ENCODE data around the gene ZNF205.

Gene ZNF205

DNA sequence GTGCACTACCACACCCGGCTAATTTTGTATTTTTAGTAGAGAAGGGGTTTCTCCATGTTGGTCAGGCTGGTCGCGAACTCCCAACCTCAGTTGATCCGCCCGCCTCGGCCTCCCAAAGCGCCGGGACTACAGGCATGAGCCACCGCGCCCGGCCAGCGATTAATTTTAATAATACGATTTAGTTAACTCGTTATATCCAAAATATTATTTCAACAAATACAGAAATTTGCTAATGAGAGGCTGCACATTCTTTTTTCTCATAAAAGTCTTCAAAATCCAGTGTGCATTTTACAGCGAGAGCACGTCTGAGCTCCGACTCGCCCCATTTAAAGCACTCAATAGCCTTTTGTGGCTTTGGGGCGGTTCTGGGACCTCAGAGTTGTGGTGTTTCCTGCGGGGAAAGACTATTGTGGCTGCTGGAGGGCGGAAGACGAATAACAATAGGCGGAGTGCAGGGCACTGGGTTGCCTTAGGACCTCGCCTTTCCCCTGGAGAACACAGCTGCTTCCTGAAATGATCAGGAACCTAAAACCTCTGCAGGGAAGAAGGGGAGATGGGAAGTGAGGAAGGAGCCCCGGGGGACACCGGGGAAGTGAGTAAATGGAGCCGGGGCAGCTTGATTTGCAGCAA lies 10.4 kb upstream of the ZNF205 start:
- DNase-seq, result peak in 1 of 5 donors; percentile 47

DNA sequence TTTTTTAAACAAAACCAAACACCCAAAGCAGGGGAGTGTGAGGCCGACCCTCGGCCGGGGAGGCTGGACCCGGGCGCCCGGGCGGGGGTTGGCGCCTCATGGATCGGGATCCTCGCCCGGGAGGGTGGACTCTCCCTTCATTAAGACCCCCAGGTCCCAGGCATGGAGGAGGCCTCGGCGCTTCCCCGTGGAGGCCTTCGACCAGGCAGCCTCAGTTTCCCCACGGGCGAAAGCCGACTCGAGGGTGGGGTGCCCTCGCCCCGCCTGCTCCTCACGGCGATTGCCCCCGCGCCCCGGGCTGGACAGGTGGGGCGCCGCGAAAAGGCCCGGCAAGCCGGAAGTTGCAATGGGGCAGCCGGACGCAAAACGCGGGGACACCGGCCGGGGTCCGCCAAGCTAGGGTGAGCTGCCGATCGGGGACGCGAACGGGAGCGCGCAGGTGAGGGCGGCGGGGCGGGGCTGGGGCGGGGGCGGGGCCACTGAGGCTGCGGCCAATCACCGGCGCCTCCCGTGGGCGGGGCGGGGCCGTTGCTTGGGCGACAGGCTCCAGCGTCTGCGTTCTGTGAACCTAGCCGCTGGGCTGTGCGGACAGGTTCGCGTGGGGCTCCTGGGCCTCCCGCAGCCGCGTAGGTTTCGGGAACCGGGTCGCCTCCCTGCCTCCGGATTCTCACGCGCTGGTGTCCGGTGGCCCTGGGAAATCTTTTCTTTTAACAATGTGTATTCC lies 6.0 kb upstream of the ZNF205 start:
- peak; percentile 85 to 93 (median 88) for DNase-seq

DNA sequence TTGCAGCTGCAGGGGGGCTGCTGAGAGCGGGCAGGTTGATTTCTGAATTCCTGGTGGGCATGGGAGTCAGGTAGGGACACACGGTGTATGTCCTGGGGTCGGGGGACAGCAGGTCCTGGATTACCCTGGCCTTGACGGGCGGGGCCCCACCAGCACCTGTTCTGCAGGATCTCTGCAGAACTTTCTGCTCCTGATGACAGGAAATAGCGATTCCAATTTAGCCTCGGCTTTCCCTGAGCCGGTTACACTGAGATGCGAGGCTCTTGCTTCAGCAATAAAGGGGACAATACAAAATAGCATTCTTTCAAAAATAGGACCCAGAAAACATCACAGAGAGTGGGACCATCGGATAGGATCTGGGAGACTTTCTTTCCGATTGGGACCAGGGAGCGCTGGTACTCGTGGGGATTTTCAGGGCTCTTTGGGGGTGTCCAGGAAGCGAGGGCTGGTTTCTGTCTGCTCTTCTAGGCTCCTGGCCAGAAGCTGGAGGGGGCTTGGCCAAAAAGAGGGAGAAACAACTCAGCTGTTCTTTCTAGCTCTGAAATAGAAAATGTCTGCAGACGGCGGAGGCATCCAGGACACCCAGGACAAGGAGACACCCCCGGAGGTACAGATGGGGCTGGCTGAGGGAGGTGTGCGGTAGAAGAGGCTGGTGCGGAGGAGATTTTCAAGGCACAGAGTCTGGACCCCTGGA lies 642 bp downstream of the ZNF205 start:
- DNase-seq, result no peak

DNA sequence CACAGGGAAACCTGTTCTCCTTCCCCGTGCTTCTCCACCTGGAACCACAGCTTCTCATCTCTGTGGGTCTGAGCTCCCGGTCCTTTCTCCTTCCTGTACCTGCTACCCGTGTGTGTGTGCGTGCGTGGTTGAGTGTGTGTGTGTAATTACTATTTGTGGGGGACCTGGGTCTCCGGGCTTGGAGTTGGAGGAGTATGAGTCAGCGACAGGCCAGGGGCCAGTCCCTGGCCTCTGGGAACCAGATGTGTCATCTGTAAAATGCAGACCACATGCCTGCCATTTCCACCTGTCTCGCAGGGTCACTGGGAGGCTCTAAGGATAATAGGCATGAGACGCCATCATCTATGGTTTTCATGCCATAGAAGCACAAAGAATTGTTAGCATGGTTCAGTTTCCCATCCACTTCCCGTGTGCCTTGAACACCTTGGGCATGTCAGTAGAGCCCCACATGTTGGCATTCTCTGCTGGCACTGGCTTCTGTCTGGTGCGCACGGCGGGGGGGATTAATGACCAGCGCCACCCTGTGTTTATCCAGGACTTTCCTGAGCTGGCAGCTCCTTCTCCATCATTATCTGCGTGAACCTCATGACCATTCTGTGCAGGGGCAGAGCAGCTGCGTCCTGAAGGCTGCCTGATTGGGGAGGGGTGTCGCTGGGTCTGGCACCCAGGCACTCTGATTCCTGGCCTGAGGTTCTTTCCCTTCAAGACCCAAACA lies 1.5 kb downstream of the ZNF205 start:
- no peak for DNase-seq

DNA sequence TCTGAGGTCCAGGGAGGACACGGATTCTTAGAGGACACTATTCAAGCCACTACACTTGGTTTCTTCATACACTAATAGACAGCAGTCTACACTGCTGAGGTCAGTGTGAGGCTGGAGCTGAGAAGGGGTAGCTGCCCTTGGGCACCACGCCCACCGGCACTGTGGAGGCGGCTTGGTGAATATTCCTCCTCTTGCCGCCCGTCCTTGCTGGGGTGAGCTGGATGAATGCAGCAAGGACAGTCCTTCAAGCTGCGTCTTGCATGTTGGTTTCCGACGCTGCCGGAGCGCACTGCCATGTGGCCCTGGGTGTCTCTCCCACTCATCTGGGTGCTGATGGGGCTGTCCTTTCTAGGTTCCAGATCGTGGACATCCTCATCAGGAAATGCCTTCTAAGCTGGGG lies 2.6 kb downstream of the ZNF205 start:
- no peak for DNase-seq

DNA sequence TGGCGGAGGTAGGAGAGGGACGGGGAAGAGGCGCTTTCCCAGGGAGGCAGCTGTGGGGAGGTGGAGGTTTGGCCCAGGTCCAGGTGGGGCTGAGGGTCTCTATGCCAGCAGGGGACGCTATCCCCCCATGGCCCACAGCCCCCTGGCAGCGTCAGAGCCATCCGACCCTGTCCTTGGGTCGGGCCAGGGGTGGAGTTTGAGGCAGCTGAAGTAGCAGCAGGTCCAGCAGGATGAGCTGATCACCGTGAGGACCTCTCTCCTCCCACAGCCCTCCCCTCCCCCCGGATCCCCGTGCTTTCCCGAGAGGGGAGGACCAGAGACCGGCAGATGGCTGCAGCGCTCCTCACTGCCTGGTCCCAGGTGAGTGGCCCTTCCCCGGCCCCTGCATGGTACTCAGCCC lies 3.2 kb downstream of the ZNF205 start:
- no peak for DNase-seq

DNA sequence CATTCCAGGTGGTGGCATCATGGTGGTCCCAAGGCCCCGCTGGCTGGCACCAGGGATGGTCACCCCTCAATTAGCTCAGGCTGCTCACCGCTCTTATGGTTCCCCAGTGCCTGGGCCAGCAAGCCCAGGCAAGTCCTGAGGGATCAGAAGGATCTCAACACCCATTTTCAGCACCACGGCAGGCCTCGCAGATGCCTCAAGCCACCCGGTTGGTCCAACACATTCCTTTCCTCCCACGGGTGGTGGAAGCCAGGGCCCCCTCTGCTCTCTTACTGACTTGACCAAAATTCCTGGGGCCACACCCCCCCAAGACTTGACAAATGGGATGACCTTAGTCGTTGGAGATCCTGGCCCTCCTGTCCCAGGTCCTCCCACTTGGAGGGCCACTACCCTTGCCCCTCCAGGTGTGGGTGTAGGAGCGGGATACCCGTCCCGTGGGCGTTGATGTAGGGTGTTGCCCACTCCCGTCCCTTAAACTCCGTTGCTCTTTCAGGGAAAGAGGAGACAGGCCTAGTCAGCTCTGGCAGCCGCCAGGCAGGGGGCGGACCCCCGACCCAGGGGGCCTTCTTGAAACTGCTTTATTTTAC lies 5.9 kb downstream of the ZNF205 start:
- DNase-seq, result no peak

DNA sequence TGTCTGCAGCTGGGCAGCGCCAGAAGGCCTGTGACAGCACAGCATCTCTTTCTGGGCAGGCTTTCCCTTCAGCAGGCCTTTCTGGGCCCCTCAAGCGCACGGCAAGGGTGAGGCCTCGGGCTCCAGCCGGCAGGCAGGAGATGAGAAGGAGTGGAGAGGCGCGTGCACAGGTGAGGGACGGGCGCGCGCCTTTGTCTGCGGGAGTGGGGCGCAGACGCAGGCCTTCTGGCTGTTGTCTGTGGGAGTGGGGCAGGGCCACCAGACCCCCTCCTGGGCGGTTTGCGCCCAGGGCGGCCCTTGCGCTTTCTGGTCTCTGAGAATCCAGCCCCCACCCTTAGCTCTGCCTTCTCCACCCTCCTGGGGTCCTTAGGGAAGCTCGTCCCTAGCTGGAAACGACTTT lies 6.5 kb downstream of the ZNF205 start:
- no peak for DNase-seq

DNA sequence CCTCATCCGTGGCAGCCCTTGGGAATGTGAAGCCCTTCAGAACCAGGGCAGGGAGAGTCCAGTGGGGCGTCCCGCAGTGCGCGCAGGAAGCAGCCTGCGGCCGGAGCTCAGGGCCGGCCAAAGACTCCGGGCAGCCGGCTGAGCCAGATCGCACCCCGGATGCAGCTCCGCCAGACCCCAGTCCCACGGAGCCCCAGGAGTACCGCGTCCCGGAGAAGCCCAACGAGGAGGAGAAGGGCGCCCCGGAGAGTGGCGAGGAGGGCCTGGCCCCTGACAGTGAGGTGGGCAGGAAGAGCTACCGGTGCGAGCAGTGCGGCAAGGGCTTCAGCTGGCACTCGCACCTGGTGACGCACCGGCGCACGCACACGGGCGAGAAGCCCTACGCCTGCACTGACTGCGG lies 6.9 kb downstream of the ZNF205 start:
- DNase-seq, result no peak

DNA sequence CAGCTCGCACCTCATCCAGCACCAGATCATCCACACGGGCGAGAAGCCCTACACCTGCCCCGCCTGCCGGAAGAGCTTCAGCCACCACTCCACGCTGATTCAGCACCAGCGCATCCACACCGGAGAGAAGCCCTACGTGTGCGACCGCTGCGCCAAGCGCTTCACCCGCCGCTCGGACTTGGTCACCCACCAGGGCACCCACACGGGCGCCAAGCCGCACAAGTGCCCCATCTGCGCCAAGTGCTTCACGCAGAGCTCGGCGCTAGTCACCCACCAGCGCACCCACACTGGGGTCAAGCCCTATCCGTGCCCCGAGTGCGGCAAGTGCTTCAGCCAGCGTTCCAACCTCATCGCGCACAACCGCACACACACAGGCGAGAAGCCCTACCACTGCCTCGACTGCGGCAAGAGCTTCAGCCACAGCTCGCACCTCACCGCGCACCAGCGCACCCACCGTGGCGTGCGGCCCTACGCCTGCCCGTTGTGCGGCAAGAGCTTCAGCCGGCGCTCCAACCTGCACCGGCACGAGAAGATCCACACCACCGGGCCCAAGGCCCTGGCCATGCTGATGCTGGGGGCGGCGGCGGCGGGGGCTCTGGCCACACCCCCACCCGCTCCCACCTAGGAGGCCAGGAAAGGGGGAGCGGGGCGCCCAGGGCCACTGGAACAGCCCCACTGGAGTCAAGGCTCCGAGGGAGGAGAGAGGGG lies 7.5 kb downstream of the ZNF205 start:
- no peak for DNase-seq

DNA sequence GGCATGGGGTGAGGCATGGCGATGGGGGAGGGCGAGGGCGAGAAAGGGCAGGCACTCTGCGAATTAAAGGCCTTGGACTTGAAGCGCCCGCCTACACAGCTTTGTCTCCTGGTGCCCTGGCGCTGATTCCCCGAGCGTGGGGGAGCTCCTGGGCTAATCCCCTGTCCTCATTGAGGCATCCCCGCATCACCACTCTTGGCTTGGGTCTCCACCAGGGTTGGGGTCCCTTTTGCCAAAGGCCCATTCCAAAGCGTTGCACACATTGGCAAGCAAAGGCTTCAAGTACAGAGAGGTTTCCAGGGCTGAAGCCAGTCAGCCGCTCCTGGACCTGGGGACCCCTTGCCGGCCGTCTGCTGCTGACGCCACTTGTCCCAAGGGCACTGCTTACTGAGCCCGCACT lies 8.0 kb downstream of the ZNF205 start:
- DNase-seq, result no peak

DNA sequence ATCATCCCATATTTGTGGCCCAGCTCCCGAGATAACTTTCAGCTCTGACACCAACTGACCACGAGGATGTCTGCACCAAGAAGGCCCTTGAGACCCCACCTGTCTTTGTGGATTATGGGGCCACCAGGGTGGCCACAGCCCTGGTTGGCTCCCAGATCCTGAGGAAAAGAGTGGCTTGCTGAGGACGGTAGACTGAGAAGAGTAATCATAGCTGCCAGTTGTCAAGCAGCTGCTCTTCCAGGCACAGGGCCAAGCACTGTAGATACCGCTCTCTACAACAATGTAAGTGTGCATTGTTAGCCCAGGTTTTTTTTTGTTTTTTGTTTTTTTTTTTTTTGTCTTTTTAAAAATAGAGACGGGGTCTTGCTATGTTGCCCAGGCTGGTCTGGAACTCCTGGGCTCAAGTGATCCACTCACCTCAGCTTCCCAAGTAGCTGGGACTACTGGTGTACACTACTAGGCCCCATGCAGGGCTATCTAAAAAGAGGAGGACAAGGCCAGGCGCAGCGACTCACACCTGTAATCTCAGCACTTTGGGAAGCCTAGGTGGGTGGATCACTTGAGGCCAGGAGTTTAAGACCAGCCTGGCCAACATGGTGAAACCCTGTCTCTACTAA lies 9.6 kb downstream of the ZNF205 start:
- no peak for DNase-seq

DNA sequence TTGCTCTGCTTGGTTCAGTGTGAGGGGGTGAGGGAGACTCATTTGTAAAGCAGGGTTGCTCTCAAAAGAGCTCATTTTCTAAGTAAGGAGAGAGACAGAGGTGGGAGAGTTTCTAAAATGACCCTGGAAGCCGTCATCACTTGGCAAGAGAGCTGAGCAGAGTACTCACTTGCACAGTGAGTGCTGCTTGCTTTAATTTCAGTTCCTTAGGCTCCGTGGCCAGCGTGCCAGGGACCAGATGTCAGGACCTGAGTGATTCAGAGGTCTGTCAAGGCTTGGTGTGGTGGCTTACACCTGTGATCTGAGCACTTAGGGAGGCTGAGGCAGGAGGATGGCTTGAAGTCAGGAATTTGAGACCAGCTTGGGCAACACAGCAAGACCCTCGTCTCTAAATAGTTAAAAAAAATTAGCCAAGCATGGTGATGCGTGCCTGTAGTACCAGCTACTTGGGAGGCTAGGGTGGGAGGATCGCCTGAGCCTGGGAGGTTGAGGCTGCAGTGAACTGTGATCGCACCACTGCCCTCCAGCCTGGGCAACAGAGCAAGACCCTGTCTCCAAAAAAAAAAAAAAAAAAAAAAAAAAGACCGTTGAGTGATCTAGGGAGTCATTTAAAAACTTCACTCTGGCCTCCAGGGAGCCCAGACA lies 10.7 kb downstream of the ZNF205 start:
- DNase-seq, result no peak

DNA sequence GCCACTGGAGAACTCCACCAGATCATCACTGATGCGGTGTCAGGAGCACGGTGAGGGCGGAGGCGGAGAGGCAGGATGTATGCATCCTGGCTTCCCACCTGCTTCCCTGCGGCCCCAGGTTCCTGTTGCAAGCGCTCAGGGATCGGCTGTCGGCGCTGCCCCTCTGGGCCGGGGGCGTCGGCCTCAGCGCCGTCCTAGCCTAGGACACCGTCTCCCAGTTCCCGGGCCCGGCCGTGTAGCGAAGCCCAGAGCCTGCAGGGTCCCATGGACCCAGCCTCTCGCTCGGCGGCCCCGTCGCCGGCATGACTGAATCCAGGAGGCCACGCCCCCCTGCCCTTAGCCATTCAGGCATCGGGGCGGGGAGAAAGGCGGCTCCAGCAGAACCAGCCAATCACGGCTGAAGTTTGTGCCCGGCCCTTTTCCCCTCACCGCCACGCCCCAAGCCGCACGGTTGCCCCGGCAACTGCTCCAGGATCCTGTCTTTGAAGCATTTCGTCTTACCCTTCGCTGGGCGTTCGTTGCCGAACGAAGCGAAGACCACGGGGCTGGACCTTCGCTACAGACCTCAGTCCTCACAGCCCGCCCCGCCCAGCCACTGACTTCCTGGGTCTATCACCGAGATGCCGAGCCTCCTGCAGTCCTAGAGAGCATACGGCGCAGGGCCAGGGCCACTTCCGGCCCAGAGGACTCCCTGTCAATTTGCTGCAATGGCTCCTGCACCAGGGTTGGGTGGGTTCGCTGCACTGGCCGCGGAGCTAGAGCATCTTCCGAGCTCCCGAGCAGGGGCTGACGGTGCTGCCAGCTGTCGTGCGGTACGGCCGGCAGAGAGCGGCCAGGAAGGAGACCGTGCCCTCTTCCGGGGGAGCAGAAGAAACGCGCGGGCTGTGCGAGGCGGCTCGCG lies 11.8 kb downstream of the ZNF205 start:
- peak; percentile 93 to 97 (median 95) for DNase-seq

DNA sequence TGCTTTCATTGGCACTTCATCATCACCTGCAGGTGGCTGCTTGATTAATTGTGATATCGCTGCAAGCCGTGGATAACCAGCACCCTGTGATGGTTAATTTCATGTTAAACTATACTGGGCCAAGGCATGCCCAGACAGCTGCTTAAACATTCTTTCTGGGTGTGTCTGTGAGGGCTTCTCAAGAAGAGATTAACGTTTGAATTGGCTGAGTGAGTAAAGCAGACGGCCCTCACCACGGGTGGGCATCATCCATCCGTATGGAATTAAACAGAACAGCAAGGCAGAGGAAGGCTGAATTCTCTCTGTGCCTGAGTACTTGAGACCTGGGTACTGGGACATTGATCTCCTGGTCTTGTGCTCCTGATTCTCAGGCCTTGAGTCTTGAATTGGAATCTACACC lies 15.4 kb downstream of the ZNF205 start:
- DNase-seq, result no peak

DNA sequence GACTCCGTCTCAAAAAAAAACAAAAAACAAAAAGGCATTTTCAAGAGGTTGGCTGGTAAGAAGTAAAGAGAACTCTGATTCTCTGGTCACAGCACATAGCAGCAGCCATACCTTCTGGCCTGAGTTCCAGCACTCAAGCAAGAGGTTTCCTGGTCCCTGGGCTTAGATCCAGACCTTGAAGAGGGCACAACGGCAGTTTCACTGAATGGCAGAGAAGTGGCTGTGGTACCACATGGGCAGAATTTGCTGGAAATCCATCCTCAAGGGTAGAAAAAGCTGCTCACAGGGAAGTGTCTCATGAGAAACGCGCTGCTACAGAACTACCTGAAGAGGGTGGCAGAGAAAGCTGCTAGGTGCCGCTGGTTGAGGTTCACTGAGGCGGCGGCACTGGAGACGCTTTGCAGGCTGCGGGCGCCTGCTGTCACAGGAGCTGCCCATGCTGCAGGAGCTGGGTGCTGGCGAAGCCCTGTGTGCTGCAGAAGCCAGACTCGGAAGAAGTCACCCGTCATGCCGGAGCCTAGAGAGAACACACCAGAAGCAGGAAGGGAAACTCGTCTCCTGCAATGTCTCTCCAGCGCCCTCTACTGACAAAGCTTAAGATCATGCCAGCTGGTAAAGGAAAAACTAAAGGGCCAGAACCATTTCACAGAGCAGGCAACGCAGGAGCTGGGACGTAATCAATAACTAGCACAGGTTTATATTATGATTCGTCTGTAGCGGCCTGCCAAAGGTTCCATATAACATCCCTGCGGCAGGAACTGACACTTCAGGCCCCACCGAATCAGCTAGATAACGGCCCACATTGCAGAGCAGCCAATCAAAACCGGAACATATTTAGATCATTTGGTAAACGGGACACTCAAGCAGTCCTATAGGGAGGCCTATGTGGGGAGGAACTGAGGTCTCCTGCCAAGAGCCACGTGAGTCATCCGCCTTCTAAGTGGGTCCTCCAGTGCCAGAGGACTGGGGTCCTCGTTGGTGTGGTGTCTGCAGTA lies 17.0 kb downstream of the ZNF205 start:
- peak; percentile 56 to 91 (median 81) for DNase-seq

DNA sequence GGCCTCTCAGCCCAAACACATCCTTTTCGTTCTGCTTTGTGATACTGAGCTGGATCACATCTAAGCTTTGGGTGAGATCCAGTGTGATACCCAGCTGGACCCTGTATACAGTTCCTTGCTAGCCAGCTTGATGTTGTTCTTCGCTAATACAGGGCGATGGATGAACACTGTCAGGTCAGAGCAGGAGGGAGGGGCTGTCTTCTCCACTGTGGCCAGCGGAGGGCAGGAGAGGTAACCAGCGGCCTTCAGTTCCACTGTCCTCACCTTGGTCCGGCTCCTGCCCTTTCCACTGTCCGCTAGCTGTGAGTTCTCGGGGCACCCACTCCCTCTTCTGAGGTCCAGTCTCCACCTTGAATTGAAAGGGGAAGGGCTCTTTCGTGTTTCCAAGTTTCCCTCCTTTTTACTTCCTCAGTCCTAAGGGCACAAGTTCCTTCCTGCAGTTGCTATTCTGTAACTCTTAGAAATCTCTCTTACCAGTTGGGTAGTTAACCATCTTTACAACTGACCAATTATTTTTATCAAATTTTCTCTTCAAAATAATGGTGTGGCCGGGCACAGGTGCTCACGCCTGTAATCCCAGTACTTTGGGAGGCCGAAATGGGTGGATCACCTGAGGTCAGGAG lies 19.5 kb downstream of the ZNF205 start:
- DNase-seq, result peak in 1 of 5 donors; percentile 55

DNA sequence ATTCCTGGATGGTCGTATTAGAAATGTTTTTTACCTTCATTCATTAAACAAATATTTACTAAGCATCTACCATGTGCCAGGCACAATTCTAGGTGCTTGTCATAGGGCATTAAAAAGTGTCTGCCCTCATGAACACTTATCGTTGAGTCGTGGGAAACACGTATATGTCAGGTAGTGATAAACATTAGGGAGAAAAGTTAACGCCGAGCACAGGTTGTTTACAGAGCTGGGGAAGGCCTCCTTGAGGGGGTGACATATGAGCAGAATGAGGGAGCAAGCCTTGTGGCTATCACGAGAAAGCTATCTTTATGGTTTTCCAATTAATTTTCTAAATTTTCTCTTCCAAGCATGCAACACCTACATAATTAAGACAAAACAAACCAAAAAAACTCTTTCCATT lies 21.5 kb downstream of the ZNF205 start:
- no peak for DNase-seq
